WTC11 (cell line): ENCODE measurements around the gene ALOX12B. TPM values are rescaled to one million over a fixed set of nuclear protein-coding genes. Genes with fewer than 3 reads are reported as not detected.

Source experiments
- ATAC-seq: fragments of 200-7000 bp; cut with Tn5 transposase; 2 replicates; pipeline ENCODE4 v1.10.0; 2021; ENCODE audit warnings: mild to moderate bottlenecking, moderate library complexity
- CTCF ChIA-PET: fragments of 300-600 bp; sonication (Branson Sonifier 250); formaldehyde crosslinking; loops from one replicate; lab custom pipeline; 2021; ENCODE audit warnings: antibody characterized with exemption; lab: Charles Lee
- POLR2A ChIA-PET: fragments of 350-600 bp; sonication (Branson Sonifier 250); formaldehyde crosslinking; loops from one replicate; lab custom pipeline; 2021; ENCODE audit warnings: antibody characterized with exemption; lab: Charles Lee
- DNase-seq: peaks from one replicate; pipeline ENCODE4 v3.0.0; 2021; ENCODE audit warnings: low spot score
- H3K27ac Mint-ChIP-seq: 2 replicates; pipeline ENCODE4 v1.8.0; 2021; ENCODE audit warnings: mixed read lengths
- H3K27me3 Mint-ChIP-seq: 2 replicates; pipeline ENCODE4 v1.8.0; 2021; ENCODE audit warnings: low read depth, mild to moderate bottlenecking, moderate library complexity, mixed read lengths
- H3K36me3 Mint-ChIP-seq: 2 replicates; pipeline ENCODE4 v1.8.0; 2021; ENCODE audit warnings: mixed read lengths
- H3K4me1 Mint-ChIP-seq: 2 replicates; pipeline ENCODE4 v1.8.0; 2022; ENCODE audit warnings: mixed read lengths
- H3K4me3 Mint-ChIP-seq: 2 replicates; pipeline ENCODE4 v1.8.0; 2021; ENCODE audit warnings: mild to moderate bottlenecking, moderate library complexity, mixed read lengths
- H3K9me3 Mint-ChIP-seq: 2 replicates; pipeline ENCODE4 v1.8.0; 2021; ENCODE audit warnings: mixed read lengths
- ARID4B ChIP-seq: sonication (generic); formaldehyde crosslinking; IDR thresholded peaks from 2 replicates; pipeline ENCODE4 v1.8.0; 2023; ENCODE audit warnings: missing genetic modification reagents, mild to moderate bottlenecking, borderline replicate concordance
- FOXK1 ChIP-seq: sonication (generic); formaldehyde crosslinking; IDR thresholded peaks from 2 replicates; pipeline ENCODE4 v1.8.0; 2022; ENCODE audit warnings: mild to moderate bottlenecking, moderate library complexity, missing genetic modification reagents
- HMGXB4 ChIP-seq: sonication (generic); formaldehyde crosslinking; IDR thresholded peaks from 2 replicates; pipeline ENCODE4 v1.8.1; 2023; ENCODE audit warnings: mild to moderate bottlenecking, moderate library complexity, missing genetic modification reagents
- SMAD4 ChIP-seq: sonication (generic); formaldehyde crosslinking; IDR thresholded peaks from 2 replicates; pipeline ENCODE4 v1.8.0; 2022; ENCODE audit warnings: mild to moderate bottlenecking, missing genetic modification reagents
- SOX15 ChIP-seq: fragments of 250-450 bp; sonication (Bioruptor Pico); IDR thresholded peaks from 2 replicates; pipeline ENCODE4 v1.9.0; 2021; ENCODE audit warnings: mild to moderate bottlenecking
- SP1 ChIP-seq: sonication (generic); formaldehyde crosslinking; conservative IDR thresholded peaks from 2 replicates; pipeline ENCODE4 v1.8.1; 2022; ENCODE audit warnings: missing genetic modification reagents
- TP53 ChIP-seq: sonication (generic); formaldehyde crosslinking; IDR thresholded peaks from 2 replicates; pipeline ENCODE4 v1.8.1; 2023; ENCODE audit warnings: mild to moderate bottlenecking, missing genetic modification reagents
- ZBTB21 ChIP-seq: sonication (generic); formaldehyde crosslinking; IDR thresholded peaks from 2 replicates; pipeline ENCODE4 v1.8.1; 2023; ENCODE audit warnings: mild to moderate bottlenecking, missing genetic modification reagents, borderline replicate concordance
- total RNA-seq: library from RNA; stranded (reverse); gene quantifications from 3 replicates; pipeline ENCODE4 v1.2.3, GENCODE V29; 2021
- TF ChIP-seq, protein P1 (sequence below): fragments of 250-450 bp; sonication (Bioruptor Pico); IDR thresholded peaks from 2 replicates; pipeline ENCODE4 v1.9.0; 2021; ENCODE audit warnings: moderate library complexity, mild to moderate bottlenecking, inconsistent platforms, borderline replicate concordance
- TF ChIP-seq, protein P2 (sequence below): sonication (generic); formaldehyde crosslinking; IDR thresholded peaks from 2 replicates; pipeline ENCODE4 v1.8.0; 2023; ENCODE audit warnings: mild to moderate bottlenecking, missing genetic modification reagents
- TF ChIP-seq, protein P3 (sequence below): sonication (generic); formaldehyde crosslinking; IDR thresholded peaks from 2 replicates; pipeline ENCODE4 v1.8.0; 2022; ENCODE audit warnings: mild to moderate bottlenecking, missing genetic modification reagents

ALOX12B gene
- total RNA-seq, 1 experiment from 2014 or later: 0.72 TPM

- TF ChIP-seq ARID4B (CRISPR knock-in tag) (peak; percentile 57; the same call in 1 of the 2 replicates), FOXK1 (CRISPR knock-in tag) (peak; percentile 41; the same call in 1 of the 2 replicates), SMAD4 (CRISPR knock-in tag) (no peak), ZBTB21 (CRISPR knock-in tag) (no peak), HMGXB4 (CRISPR knock-in tag) (peak; percentile 86; the same call in 1 of the 2 replicates), SP1 (CRISPR knock-in tag) (peak; percentile 46), SOX15 (no peak), TP53 (CRISPR knock-in tag) (0 out of 2 replicates have a peak, but pooled peaks have one; percentile 33)
- TF ChIP-seq, protein P1, sequence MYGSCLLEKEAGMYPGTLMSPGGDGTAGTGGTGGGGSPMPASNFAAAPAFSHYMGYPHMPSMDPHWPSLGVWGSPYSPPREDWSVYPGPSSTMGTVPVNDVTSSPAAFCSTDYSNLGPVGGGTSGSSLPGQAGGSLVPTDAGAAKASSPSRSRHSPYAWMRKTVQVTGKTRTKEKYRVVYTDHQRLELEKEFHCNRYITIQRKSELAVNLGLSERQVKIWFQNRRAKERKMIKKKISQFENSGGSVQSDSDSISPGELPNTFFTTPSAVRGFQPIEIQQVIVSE: no peak
- TF ChIP-seq, protein P2, sequence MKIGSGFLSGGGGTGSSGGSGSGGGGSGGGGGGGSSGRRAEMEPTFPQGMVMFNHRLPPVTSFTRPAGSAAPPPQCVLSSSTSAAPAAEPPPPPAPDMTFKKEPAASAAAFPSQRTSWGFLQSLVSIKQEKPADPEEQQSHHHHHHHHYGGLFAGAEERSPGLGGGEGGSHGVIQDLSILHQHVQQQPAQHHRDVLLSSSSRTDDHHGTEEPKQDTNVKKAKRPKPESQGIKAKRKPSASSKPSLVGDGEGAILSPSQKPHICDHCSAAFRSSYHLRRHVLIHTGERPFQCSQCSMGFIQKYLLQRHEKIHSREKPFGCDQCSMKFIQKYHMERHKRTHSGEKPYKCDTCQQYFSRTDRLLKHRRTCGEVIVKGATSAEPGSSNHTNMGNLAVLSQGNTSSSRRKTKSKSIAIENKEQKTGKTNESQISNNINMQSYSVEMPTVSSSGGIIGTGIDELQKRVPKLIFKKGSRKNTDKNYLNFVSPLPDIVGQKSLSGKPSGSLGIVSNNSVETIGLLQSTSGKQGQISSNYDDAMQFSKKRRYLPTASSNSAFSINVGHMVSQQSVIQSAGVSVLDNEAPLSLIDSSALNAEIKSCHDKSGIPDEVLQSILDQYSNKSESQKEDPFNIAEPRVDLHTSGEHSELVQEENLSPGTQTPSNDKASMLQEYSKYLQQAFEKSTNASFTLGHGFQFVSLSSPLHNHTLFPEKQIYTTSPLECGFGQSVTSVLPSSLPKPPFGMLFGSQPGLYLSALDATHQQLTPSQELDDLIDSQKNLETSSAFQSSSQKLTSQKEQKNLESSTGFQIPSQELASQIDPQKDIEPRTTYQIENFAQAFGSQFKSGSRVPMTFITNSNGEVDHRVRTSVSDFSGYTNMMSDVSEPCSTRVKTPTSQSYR: peak; percentile 53; the same call in 1 of the 2 replicates
- TF ChIP-seq, protein P3, sequence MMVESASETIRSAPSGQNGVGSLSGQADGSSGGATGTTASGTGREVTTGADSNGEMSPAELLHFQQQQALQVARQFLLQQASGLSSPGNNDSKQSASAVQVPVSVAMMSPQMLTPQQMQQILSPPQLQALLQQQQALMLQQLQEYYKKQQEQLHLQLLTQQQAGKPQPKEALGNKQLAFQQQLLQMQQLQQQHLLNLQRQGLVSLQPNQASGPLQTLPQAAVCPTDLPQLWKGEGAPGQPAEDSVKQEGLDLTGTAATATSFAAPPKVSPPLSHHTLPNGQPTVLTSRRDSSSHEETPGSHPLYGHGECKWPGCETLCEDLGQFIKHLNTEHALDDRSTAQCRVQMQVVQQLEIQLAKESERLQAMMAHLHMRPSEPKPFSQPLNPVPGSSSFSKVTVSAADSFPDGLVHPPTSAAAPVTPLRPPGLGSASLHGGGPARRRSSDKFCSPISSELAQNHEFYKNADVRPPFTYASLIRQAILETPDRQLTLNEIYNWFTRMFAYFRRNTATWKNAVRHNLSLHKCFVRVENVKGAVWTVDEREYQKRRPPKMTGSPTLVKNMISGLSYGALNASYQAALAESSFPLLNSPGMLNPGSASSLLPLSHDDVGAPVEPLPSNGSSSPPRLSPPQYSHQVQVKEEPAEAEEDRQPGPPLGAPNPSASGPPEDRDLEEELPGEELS (CRISPR knock-in tag): peak; percentile 14; the same call in 1 of the 2 replicates
- ChIA-PET POLR2A (interaction anchor here (1.0 to 2.5 kb wide), 7 partner anchors 10 to 66 kb away, joined by 4 to 7 read pairs (median 5); partner anchors contain the start of genes BORCS6 and PER1), CTCF (interaction anchor here (1.1 to 9.8 kb wide), 9 partner anchors 10 to 100 kb away, joined by 3 to 118 read pairs (median 8); no protein-coding TSS in a partner anchor)
- peak; percentile 79 for DNase-seq
- H3K36me3 Mint-ChIP-seq: no peaks in the 10 kb centered on the region
- H3K4me3 Mint-ChIP-seq: peak within 1 kb of the TSS; percentile 85
- no peak within 1 kb of the TSS for H3K27ac Mint-ChIP-seq
- peaks cover 23% of the 10 kb centered on the region for H3K4me1 Mint-ChIP-seq
- peaks cover 72% of the 10 kb centered on the region for H3K27me3 Mint-ChIP-seq
- H3K9me3 Mint-ChIP-seq: no peaks in the 10 kb centered on the region
- ATAC-seq: peak; percentile 1
These were observed 36.3 kb upstream of the ALOX12B start, which contains the start of gene HES7 for GRCh38 chr17:8123695-8124349. HES7 (minus strand) TSS chr17:8124106; CDS start chr17:8124084, 22 bp downstream.
